Neural crest cell (in vitro differentiated cells): Measurements from ENCODE around the gene CGREF1. TPM values are rescaled to one million over a fixed set of nuclear protein-coding genes. Genes with fewer than 3 reads are reported as not detected.

Experiments
- DNase-seq: peaks from one replicate; pipeline ENCODE4 v3.0.0; 2021; ENCODE audit warnings: low read depth, mixed read lengths, low spot score
- H3K27ac Mint-ChIP-seq: one replicate; pipeline ENCODE4 v1.8.0; 2021; ENCODE audit warnings: mild to moderate bottlenecking, mixed read lengths; ENCODE audit not compliant: unreplicated experiment
- H3K27me3 Mint-ChIP-seq: 2 replicates; pipeline ENCODE4 v1.8.0; 2021; ENCODE audit warnings: low read depth, mild to moderate bottlenecking, mixed read lengths
- H3K36me3 Mint-ChIP-seq: 2 replicates; pipeline ENCODE4 v1.8.0; 2021; ENCODE audit warnings: low read depth, mild to moderate bottlenecking, mixed read lengths
- H3K4me1 Mint-ChIP-seq: 2 replicates; pipeline ENCODE4 v1.8.0; 2021; ENCODE audit warnings: mixed read lengths
- H3K4me3 Mint-ChIP-seq: one replicate; pipeline ENCODE4 v1.8.0; 2021; ENCODE audit warnings: mild to moderate bottlenecking, mixed read lengths
- H3K9me3 Mint-ChIP-seq: 2 replicates; pipeline ENCODE4 v1.8.0; 2021; ENCODE audit warnings: mixed read lengths
- total RNA-seq: library from RNA; stranded (reverse); gene quantifications from 2 replicates; pipeline ENCODE4 v1.2.1, GENCODE V29; 2021
- TF ChIP-seq, protein P1 (sequence below): fragments of 200-600 bp; sonication (generic); conservative IDR thresholded peaks from 2 replicates; pipeline ENCODE4 v1.5.0; 2021; ENCODE audit warnings: antibody characterized with exemption, mild to moderate bottlenecking

The CGREF1 gene
- total RNA-seq, 1 donor from 2014 or later, result 2.1 TPM

DNA sequence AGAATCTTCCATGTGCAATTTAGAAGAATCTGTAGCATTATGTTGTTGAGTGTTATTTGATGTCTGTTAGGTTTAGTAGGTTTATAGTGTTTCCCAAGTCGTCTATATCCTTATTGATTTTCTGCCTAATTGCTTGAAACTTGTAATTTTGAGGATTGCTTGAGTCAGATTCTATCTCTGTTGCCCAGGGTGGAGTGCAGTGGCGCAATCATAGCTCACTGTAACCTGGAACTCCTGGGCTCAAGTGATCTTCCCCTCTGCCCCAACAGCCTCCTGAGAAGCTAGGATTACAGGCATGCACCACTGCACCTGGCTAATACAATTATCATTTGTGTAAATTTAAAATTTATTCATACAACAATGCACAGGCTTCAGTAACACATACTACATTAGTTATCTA, 26.8 kb upstream of the CGREF1 start:
- no peaks in the 10 kb centered on the region for H3K4me1 Mint-ChIP-seq
- TF ChIP-seq, protein P1, sequence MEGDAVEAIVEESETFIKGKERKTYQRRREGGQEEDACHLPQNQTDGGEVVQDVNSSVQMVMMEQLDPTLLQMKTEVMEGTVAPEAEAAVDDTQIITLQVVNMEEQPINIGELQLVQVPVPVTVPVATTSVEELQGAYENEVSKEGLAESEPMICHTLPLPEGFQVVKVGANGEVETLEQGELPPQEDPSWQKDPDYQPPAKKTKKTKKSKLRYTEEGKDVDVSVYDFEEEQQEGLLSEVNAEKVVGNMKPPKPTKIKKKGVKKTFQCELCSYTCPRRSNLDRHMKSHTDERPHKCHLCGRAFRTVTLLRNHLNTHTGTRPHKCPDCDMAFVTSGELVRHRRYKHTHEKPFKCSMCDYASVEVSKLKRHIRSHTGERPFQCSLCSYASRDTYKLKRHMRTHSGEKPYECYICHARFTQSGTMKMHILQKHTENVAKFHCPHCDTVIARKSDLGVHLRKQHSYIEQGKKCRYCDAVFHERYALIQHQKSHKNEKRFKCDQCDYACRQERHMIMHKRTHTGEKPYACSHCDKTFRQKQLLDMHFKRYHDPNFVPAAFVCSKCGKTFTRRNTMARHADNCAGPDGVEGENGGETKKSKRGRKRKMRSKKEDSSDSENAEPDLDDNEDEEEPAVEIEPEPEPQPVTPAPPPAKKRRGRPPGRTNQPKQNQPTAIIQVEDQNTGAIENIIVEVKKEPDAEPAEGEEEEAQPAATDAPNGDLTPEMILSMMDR, result no peak
- DNase-seq, result no peak
- peaks cover 5% of the 10 kb centered on the region for H3K9me3 Mint-ChIP-seq
- peaks cover 22% of the 10 kb centered on the region for H3K27me3 Mint-ChIP-seq
- no peaks in the 10 kb centered on the region for H3K36me3 Mint-ChIP-seq
- no peak overlapping the region for H3K27ac Mint-ChIP-seq
- H3K4me3 Mint-ChIP-seq, result no peak overlapping the region

DNA sequence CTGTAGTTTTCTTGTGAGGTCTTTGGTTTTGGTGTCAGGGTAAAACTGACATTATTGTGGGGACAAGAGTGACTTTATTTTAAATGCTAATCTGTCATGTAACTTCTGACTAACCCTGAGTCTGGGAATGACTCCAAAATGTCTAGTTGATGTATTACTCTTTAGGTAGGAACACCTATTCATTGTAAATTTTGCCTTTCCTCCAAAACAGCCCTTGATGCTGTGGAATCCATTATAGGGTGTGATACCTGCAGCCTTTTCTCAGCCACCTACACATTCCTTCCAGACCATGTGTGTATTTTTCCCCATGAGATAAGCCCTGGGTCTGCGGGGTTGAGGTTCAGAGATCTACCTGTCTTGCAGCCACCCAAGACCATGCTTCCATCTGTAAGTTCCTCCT, 24.4 kb upstream of the CGREF1 start:
- TF ChIP-seq, protein P1, result no peak
- Mint-ChIP-seq H3K4me1 (no peaks in the 10 kb centered on the region), H3K27ac (no peak overlapping the region), H3K4me3 (no peak overlapping the region), H3K9me3 (peaks cover 5% of the 10 kb centered on the region), H3K27me3 (peaks cover 31% of the 10 kb centered on the region), H3K36me3 (no peaks in the 10 kb centered on the region)
- no peak for DNase-seq

DNA sequence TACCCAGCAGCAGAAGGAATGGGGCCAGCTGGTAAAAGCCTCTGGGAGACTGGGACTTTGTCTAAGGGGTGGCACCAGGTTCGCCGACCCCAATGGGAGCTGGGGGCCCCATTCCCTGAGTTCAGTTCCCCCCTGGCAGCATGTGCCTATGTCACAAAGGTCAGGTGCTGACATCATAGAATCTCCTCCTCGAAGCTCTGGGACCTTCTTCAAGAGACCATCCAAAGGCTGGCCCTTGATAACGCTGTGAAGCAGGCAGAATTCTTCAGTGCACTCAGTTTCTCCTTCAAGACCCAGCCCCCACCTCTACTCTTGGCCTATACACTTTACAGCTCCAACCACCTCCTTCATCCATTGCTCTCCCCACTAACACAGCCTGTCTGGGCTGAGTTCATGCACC, 20.4 kb upstream of the CGREF1 start, which contains the start of gene PRR30:
PRR30 (minus strand) TSS at position 101 of the 400 bp plus-strand sequence. CDS start 1,081 bp downstream, outside the sequence.
- H3K27me3 Mint-ChIP-seq, result peaks cover 26% of the 10 kb centered on the region
- peak within 1 kb of the TSS; percentile 47 for H3K4me3 Mint-ChIP-seq
- H3K27ac Mint-ChIP-seq, result no peak within 1 kb of the TSS
- no peak for DNase-seq
- H3K4me1 Mint-ChIP-seq, result no peaks in the 10 kb centered on the region
- peaks cover 5% of the 10 kb centered on the region for H3K9me3 Mint-ChIP-seq
- no peaks in the 10 kb centered on the region for H3K36me3 Mint-ChIP-seq
- TF ChIP-seq, protein P1, result no peak

DNA sequence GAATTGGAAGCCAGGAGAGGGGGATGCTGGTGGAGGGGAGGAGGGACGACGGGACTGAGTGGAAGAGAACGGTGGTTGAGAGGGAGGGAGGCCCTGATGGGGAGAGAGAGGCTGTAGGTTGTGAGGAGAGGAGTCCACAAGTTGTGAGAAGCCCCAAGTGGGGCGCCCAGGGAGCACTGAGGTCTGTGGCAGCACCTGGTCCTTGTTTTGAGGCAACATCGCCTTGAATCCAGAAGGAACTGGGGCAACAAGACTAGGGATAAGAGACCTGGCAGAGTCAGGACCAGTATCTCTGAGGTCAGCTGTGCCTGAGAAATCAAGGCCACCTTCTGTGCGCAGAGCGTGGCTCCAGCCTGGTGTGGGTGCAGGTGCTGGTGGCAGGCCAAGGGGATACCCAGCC, 19.2 kb upstream of the CGREF1 start:
- DNase-seq, result no peak
- peaks cover 14% of the 10 kb centered on the region for H3K27me3 Mint-ChIP-seq
- no peaks in the 10 kb centered on the region for H3K36me3 Mint-ChIP-seq
- peak overlapping the region; percentile 47 for H3K4me3 Mint-ChIP-seq
- no peak overlapping the region for H3K27ac Mint-ChIP-seq
- peaks cover 3% of the 10 kb centered on the region for H3K9me3 Mint-ChIP-seq
- TF ChIP-seq, protein P1, result no peak
- H3K4me1 Mint-ChIP-seq, result peaks cover 8% of the 10 kb centered on the region

DNA sequence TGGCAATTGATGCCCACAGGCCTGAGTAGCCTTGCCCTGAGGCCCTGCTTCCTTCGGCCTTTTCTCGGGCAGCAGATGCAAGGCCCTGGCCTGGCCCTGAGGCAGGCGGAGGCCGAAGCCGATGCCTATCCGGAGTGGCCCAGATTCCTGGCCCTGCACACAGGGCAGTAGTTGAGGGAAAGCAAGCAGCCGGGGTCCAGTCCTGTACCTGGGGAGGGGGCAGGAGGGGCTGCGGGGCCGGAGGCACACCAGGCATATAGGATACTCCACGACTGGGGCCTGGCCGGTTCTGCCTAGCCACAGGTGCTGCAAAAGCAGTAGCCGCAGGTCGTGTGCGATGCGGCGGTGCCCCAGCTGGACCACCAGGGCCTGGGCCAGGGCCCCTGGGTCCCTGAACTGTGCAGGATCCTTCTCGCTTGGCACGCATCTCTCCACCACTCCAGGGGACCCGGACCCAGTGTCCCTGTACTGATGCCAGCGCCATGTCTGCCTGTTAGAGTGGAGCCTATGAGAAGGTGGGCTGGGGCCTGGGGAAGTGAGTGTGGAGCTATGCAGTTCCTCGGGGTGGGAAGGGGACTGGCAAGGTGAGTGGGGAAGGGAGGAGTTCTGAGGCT, 18.5 kb upstream of the CGREF1 start:
- H3K27me3 Mint-ChIP-seq, result peaks cover 9% of the 10 kb centered on the region
- H3K4me3 Mint-ChIP-seq, result peak overlapping the region; percentile 47
- no peak for DNase-seq
- H3K9me3 Mint-ChIP-seq, result no peaks in the 10 kb centered on the region
- peaks cover 12% of the 10 kb centered on the region for H3K4me1 Mint-ChIP-seq
- H3K27ac Mint-ChIP-seq, result no peak overlapping the region
- TF ChIP-seq, protein P1, result no peak
- no peaks in the 10 kb centered on the region for H3K36me3 Mint-ChIP-seq
